HL-60 (cell line): Measurements from ENCODE around the gene PSMA8.

Experiments
- GABPA ChIP-seq: IDR thresholded peaks from 2 replicates; pipeline ENCODE4 v1.6.1; 2012; ENCODE audit warnings: low read depth
- TF ChIP-seq, protein P1 (sequence below): IDR thresholded peaks from one replicate; pipeline ENCODE4 v1.5.1; 2011; ENCODE audit warnings: low read length, control low read depth, inconsistent platforms; ENCODE audit not compliant: insufficient read depth

DNA sequence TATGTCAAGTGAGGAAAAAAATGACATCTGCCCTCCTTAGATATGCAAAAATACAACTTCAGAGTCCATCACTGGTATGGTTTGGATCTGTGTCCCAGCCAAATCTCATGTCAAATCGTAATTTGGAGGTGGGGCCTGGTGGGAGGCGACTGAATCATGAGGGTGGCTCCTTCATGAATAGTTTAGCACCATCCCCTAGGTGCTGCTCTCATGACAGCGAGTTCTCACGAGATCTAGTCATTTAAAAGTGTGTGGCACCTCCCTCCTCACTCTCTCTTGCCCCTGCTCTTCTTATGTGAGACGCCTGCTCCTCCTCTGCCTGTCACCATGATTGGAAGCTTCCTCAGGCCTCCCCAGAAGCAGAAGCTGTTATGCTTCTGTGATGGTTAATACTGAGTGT, 5.9 kb upstream of the PSMA8 start:
- TF ChIP-seq, protein P1, sequence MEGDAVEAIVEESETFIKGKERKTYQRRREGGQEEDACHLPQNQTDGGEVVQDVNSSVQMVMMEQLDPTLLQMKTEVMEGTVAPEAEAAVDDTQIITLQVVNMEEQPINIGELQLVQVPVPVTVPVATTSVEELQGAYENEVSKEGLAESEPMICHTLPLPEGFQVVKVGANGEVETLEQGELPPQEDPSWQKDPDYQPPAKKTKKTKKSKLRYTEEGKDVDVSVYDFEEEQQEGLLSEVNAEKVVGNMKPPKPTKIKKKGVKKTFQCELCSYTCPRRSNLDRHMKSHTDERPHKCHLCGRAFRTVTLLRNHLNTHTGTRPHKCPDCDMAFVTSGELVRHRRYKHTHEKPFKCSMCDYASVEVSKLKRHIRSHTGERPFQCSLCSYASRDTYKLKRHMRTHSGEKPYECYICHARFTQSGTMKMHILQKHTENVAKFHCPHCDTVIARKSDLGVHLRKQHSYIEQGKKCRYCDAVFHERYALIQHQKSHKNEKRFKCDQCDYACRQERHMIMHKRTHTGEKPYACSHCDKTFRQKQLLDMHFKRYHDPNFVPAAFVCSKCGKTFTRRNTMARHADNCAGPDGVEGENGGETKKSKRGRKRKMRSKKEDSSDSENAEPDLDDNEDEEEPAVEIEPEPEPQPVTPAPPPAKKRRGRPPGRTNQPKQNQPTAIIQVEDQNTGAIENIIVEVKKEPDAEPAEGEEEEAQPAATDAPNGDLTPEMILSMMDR, result no peak
- TF ChIP-seq GABPA, result no peak
